Prostate gland (tissue), 2 donors: ENCODE data around the gene CDR2. TPM values are rescaled to one million over a fixed set of nuclear protein-coding genes. Genes with fewer than 3 reads are reported as not detected.

Experiments used
- DNase-seq: peaks from one replicate; pipeline ENCODE4 v3.0.0-alpha.2; 2019; ENCODE audit warnings: low spot score
- H3K27ac ChIP-seq, 2 donors: fragments of 200-600 bp; sonication (generic); 2 replicates each; pipeline ENCODE4 v1.5.1; 2017 to 2019
- H3K27me3 ChIP-seq: fragments of 200-600 bp; sonication (generic); replicated peaks from 2 replicates; pipeline ENCODE4 v1.5.1; 2019; ENCODE audit not compliant: insufficient read depth
- H3K36me3 ChIP-seq, 2 donors: fragments of 200-600 bp; sonication (generic); 1 replicate in 1 of 2; 2 replicates in 1 of 2; pipeline versions ENCODE4 v1.5.1 to v1.8.1; 2017 to 2019
- H3K4me1 ChIP-seq: fragments of 200-600 bp; sonication (generic); replicated peaks from 2 replicates; pipeline ENCODE4 v1.5.1; 2019
- H3K4me3 ChIP-seq, 2 donors: fragments of 200-600 bp; sonication (generic); 2 replicates each; pipeline ENCODE4 v1.5.1; 2017 to 2019
- H3K9me3 ChIP-seq: fragments of 200-600 bp; sonication (generic); 2 replicates; pipeline ENCODE4 v1.5.1; 2017
- CTCF ChIP-seq, 4 experiments: fragments of 200-600 bp in 2 of 4; fragments of 450-650 bp in 2 of 4; sonication (generic) in 2 of 4; IDR thresholded peaks; 1 replicate in 3 of 4; 2 replicates in 1 of 4; pipeline ENCODE4 v1.5.1; 2016 to 2019; ENCODE audit warnings: antibody characterized with exemption in 4 of 4, mild to moderate bottlenecking in 2 of 4, moderate library complexity in 2 of 4
- POLR2A ChIP-seq: fragments of 450-650 bp; IDR thresholded peaks from one replicate; pipeline ENCODE4 v1.6.1; 2016; ENCODE audit warnings: antibody characterized with exemption, mild to moderate bottlenecking
- POLR2AphosphoS5 ChIP-seq: sonication (generic); formaldehyde crosslinking; IDR thresholded peaks from one replicate; pipeline ENCODE4 v1.6.1; 2017; ENCODE audit warnings: antibody characterized with exemption
- WGBS: methylation state at CpG from one replicate; pipeline ENCODE4 v1.1.5; 2018; 5-methylcytosine and 5-hydroxymethylcytosine counted together
- intact Hi-C: fragments of 100-400 bp; cut with DNase I; formaldehyde crosslinking; loops from one replicate; pipeline ENCODE4 v1.14.2; 2022
- total RNA-seq, 2 donors: library from RNA; depleted of rRNA; stranded (reverse); fragments of >200 nt; gene quantifications; one replicate each; pipeline ENCODE4 v1.1.0, GENCODE V29; 2016

The CDR2 gene
- total RNA-seq, 2 donors from 2014 or later = 24.5 to 31.9 TPM

DNA sequence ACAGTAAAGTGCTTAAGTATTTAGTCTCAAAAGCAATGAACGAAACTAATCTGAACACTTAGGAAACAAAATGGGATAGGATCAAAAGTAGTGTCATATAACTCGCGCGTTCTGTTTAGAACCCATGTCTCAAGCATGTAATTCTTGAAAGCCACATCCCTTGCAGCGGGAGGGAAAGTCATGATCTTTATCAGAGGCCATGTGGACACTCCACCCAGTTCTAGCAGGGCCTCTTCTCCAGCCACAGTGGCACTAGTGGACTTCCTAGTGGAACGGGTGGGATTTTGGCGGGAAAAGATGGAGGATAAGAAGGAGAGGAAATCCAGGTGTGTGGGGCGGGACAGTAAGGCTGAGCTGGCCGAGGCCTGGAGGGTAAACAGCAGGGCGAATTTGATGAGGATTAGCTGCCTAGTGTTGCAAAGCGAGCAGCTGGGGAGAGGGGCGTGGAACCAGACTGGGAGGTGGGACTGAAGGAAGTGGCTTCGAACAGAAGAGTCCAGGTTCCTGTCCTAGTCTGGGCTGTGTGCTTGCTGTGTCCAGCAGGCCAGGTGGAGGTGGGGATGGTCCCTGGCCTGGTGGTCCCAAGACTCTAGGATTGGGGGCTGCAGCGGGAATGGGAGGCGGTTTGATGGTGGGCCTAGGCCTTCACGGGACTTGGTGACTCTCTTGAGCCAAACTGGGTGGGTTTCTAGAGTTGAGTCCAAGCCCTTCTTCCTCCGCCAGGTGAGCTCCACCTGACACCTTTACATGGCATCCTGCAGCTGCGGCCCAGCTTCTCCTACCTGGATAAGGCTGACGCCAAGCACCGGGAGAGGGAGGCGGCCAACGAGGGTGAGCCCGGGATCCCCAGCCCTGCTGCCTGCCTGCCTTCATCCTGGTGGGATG is 61.3 kb downstream of the CDR2 start:
- WGBS = 86% methylated on average over 21 of the region's 23 CpGs

DNA sequence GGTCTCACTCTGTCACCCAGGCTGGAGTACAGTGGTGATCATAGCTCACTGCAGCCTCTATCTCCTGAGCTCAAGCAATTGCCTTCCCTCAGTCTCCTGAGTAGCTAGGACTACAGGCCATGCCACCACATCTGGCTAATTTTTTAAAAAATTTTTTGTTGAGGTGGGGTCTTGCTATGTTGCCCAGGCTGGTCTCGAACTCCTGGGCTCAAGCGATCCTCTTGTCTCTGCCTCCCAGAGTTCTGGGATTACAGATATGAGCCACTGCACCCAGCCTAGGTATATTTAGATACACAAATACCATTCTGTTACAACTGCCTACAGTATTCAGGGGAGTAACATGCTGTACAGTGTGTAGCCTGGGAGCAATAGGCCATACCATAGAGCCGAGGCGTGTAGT is 62.9 kb downstream of the CDR2 start:
- no peaks in the 10 kb centered on the region for H3K27me3 ChIP-seq
- DNase-seq = no peak
- intact Hi-C loops = no loop called here
- no peaks in the 10 kb centered on the region for H3K9me3 ChIP-seq
- peaks cover 5% of the 10 kb centered on the region for H3K4me1 ChIP-seq
- no peak for TF ChIP-seq POLR2A
- no peak for TF ChIP-seq CTCF (IDR thresholded peaks at IDR 0.05)
- no peak for TF ChIP-seq POLR2AphosphoS5
- H3K36me3 ChIP-seq = peaks cover 10 to 16% of the 10 kb centered on the region in 2 donors
- 94% methylated on average over 4 of the region's 4 CpGs for WGBS
- H3K4me3 ChIP-seq = no peak overlapping the region
- H3K27ac ChIP-seq = no peak overlapping the region

More for the DNA sequence above, 61.3 kb downstream of the CDR2 start:
- H3K36me3 ChIP-seq = peaks cover 5 to 16% of the 10 kb centered on the region in 2 donors
- intact Hi-C loops = no loop called here
- TF ChIP-seq POLR2A (no peak), POLR2AphosphoS5 (no peak), CTCF (IDR thresholded peaks at IDR 0.05) (no peak)
- H3K27ac ChIP-seq = peak overlapping the region in 1 of 2 donors; percentile 48
- no peak for DNase-seq
- H3K4me1 ChIP-seq = peaks cover 5% of the 10 kb centered on the region
- no peak overlapping the region for H3K4me3 ChIP-seq
- no peaks in the 10 kb centered on the region for H3K9me3 ChIP-seq
- no peaks in the 10 kb centered on the region for H3K27me3 ChIP-seq

DNA sequence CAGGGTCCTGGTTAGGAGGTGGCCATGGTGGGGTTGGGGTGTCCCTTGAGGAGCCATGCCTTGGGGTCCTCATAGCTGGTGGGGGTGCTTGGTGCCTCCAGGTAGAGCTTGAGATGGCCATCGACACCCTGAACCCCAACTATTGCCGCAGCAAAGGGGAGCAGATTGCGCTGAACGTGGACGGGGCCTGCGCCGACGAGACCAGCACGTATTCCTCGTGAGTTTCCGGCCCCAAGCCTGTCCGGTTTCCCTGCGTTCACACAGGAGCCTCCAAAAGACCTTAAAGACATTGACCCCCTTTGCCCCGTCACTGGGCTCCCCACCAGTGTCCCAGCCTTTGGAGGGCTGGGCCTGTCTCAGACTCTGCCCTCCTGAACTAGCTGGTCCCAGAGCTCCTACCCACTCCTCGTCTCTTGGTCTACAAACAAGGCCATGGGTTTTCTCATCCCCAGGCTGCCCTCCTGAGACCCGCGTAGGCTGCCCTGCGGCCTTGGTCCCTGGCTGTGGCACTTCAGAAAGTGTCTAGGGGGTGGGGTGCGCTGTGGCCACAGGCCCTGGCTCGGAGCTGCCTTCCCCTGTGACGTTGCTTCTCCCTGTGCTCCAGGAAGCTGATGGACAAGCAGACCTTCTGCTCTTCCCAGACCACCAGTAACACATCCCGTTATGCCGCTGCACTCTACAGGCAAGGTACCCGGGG is 65.4 kb downstream of the CDR2 start:
- Histone ChIP-seq H3K4me3 (no peak overlapping the region), H3K27ac (no peak overlapping the region), H3K9me3 (no peaks in the 10 kb centered on the region), H3K36me3 (peaks cover 10 to 16% of the 10 kb centered on the region in 2 donors), H3K27me3 (no peaks in the 10 kb centered on the region), H3K4me1 (peaks cover 4% of the 10 kb centered on the region)
- 93% methylated on average over 23 of the region's 24 CpGs for WGBS
- no peak for DNase-seq
- intact Hi-C loops = no loop called here
- TF ChIP-seq CTCF (IDR thresholded peaks at IDR 0.05) (no peak), POLR2AphosphoS5 (no peak), POLR2A (no peak)

GRCh38 chr16:22307838-22308237 is 66.6 kb downstream of the CDR2 start:
- H3K9me3 ChIP-seq = no peaks in the 10 kb centered on the region
- no peak for TF ChIP-seq CTCF (IDR thresholded peaks at IDR 0.05)
- no peak for TF ChIP-seq POLR2AphosphoS5
- TF ChIP-seq POLR2A = no peak
- H3K4me1 ChIP-seq = no peaks in the 10 kb centered on the region
- no peak overlapping the region for H3K27ac ChIP-seq
- no peak overlapping the region for H3K4me3 ChIP-seq
- no peak for DNase-seq
- H3K36me3 ChIP-seq = peaks cover 10 to 16% of the 10 kb centered on the region in 2 donors
- 97% methylated on average over 10 of the region's 10 CpGs for WGBS
- no peaks in the 10 kb centered on the region for H3K27me3 ChIP-seq
- intact Hi-C loops = no loop called here
